ENCODE measurements around the gene THPO. TPM values are rescaled to one million over a fixed set of nuclear protein-coding genes. Genes with fewer than 3 reads are reported as not detected.

Gene THPO
- total RNA-seq, 1 donor from 2014 or later: 0.28 TPM

- no peak for TF ChIP-seq CTCF (IDR thresholded peaks at IDR 0.05; ENCODE audit: unreplicated experiment)
- no peak for DNase-seq (ENCODE audit: low spot score)
- Mint-ChIP-seq H3K9me3 (ENCODE audit: unreplicated experiment) (no peaks in the 10 kb centered on the region), H3K4me1 (ENCODE audit: unreplicated experiment) (peaks cover 20% of the 10 kb centered on the region), H3K27me3 (ENCODE audit: unreplicated experiment) (peaks cover 26% of the 10 kb centered on the region), H3K36me3 (ENCODE audit: low read depth, unreplicated experiment) (no peaks in the 10 kb centered on the region), H3K27ac (ENCODE audit: unreplicated experiment) (no peak overlapping the region), H3K4me3 (ENCODE audit: unreplicated experiment) (no peak overlapping the region)
These were observed 3.5 kb upstream of the THPO start for GRCh38 chr3:184381261-184382224.

- peaks cover 27% of the 10 kb centered on the region for H3K27me3 Mint-ChIP-seq (ENCODE audit: unreplicated experiment)
These were observed 2.7 kb upstream of the THPO start for GRCh38 chr3:184380627-184381260.

GRCh38 chr3:184380185-184380626 is 2.2 kb upstream of the THPO start:
- peaks cover 25% of the 10 kb centered on the region for H3K27me3 Mint-ChIP-seq (ENCODE audit: unreplicated experiment)
- TF ChIP-seq CTCF (IDR thresholded peaks at IDR 0.05; ENCODE audit: unreplicated experiment): no peak
- peak; percentile 49 for DNase-seq (ENCODE audit: low spot score)
- no peaks in the 10 kb centered on the region for H3K36me3 Mint-ChIP-seq (ENCODE audit: low read depth, unreplicated experiment)
- no peak overlapping the region for H3K27ac Mint-ChIP-seq (ENCODE audit: unreplicated experiment)
- peaks cover 20% of the 10 kb centered on the region for H3K4me1 Mint-ChIP-seq (ENCODE audit: unreplicated experiment)
- H3K9me3 Mint-ChIP-seq (ENCODE audit: unreplicated experiment): no peaks in the 10 kb centered on the region
- no peak overlapping the region for H3K4me3 Mint-ChIP-seq (ENCODE audit: unreplicated experiment)

More at GRCh38 chr3:184380627-184381260, 2.7 kb upstream of the THPO start:
- Mint-ChIP-seq H3K9me3 (ENCODE audit: unreplicated experiment) (no peaks in the 10 kb centered on the region), H3K4me1 (ENCODE audit: unreplicated experiment) (peaks cover 20% of the 10 kb centered on the region), H3K4me3 (ENCODE audit: unreplicated experiment) (peak overlapping the region; percentile 59), H3K27ac (ENCODE audit: unreplicated experiment) (no peak overlapping the region), H3K36me3 (ENCODE audit: low read depth, unreplicated experiment) (no peaks in the 10 kb centered on the region)
- DNase-seq (ENCODE audit: low spot score): no peak
- no peak for TF ChIP-seq CTCF (IDR thresholded peaks at IDR 0.05; ENCODE audit: unreplicated experiment)

GRCh38 chr3:184379358-184380184 is 1.6 kb upstream of the THPO start, which contains the start of gene CHRD:
CHRD (plus strand) TSS chr3:184380054; CDS start chr3:184380319, 265 bp downstream.
- peaks cover 25% of the 10 kb centered on the region for H3K27me3 Mint-ChIP-seq (ENCODE audit: unreplicated experiment)

More at GRCh38 chr3:184379358-184380184, 1.6 kb upstream of the THPO start, which contains the start of gene CHRD:
- no peaks in the 10 kb centered on the region for H3K9me3 Mint-ChIP-seq (ENCODE audit: unreplicated experiment)
- H3K4me3 Mint-ChIP-seq (ENCODE audit: unreplicated experiment): peak within 1 kb of the TSS; percentile 84
- H3K36me3 Mint-ChIP-seq (ENCODE audit: low read depth, unreplicated experiment): no peaks in the 10 kb centered on the region
- TF ChIP-seq CTCF (IDR thresholded peaks at IDR 0.05; ENCODE audit: unreplicated experiment): no peak
- DNase-seq (ENCODE audit: low spot score): no peak
- no peak within 1 kb of the TSS for H3K27ac Mint-ChIP-seq (ENCODE audit: unreplicated experiment)
- peaks cover 20% of the 10 kb centered on the region for H3K4me1 Mint-ChIP-seq (ENCODE audit: unreplicated experiment)
